Upper lobe of left lung (tissue), 4 donors: ENCODE results near the gene RBKS.

Experiments
- CTCF ChIP-seq, 6 experiments: fragments of 450-650 bp in 4 of 6; fragments of 200-600 bp in 2 of 6; sonication (generic) in 2 of 6; IDR thresholded peaks; one replicate each; pipeline ENCODE4 v1.5.1; 2016 to 2019; ENCODE audit warnings: antibody characterized with exemption in 6 of 6
- POLR2A ChIP-seq, 4 donors: fragments of 450-650 bp; IDR thresholded peaks; one replicate each; pipeline ENCODE4 v1.5.1; 2016 to 2017; ENCODE audit warnings: antibody characterized with exemption in 4 of 4, mild to moderate bottlenecking in 2 of 4

- TF ChIP-seq POLR2A (IDR thresholded peaks at IDR 0.05), result no peak
- no peak for TF ChIP-seq CTCF (IDR thresholded peaks at IDR 0.05)
These were observed 92.3 kb downstream of the RBKS start for GRCh38 chr2:27797841-27798240.
